Activated T-cell treated with anti-CD3 and anti-CD28 coated beads, Interleukin-2, amount 50 U/mL, for 4 hours (primary cell): ENCODE results near the gene DLGAP1. TPM values are rescaled to one million over a fixed set of nuclear protein-coding genes. Genes with fewer than 3 reads are reported as not detected.
A peak's percentile ranks its signal among the peaks of the same experiment; 100 is the strongest.

Experiments
- ATAC-seq, 2 donors: fragments of 200-7000 bp; cut with Tn5 transposase; one replicate each; pipeline ENCODE4 v1.10.0; 2021
- DNase-seq: peaks from one replicate; pipeline ENCODE4 v3.0.0-alpha.2; 2020
- H3K27me3 Mint-ChIP-seq: one replicate; pipeline ENCODE4 v1.8.0; 2021; ENCODE audit warnings: low read depth, mixed read lengths
- H3K36me3 Mint-ChIP-seq: one replicate; pipeline ENCODE4 v1.8.0; 2022; ENCODE audit warnings: mixed read lengths; ENCODE audit not compliant: insufficient read depth
- H3K4me1 Mint-ChIP-seq: one replicate; pipeline ENCODE4 v1.8.0; 2021; ENCODE audit warnings: low read depth, mixed read lengths
- H3K4me3 Mint-ChIP-seq: one replicate; pipeline ENCODE4 v1.8.0; 2021; ENCODE audit warnings: mild to moderate bottlenecking, moderate library complexity, mixed read lengths
- H3K9me3 Mint-ChIP-seq: one replicate; pipeline ENCODE4 v1.8.0; 2021; ENCODE audit warnings: mixed read lengths
- total RNA-seq, 3 donors: library from RNA; stranded (reverse); gene quantifications; one replicate each; pipeline ENCODE4 v1.2.1, GENCODE V29; 2021

The DLGAP1 gene
- total RNA-seq, 3 donors from 2014 or later: 0.16 TPM; not detected in 2

DNA sequence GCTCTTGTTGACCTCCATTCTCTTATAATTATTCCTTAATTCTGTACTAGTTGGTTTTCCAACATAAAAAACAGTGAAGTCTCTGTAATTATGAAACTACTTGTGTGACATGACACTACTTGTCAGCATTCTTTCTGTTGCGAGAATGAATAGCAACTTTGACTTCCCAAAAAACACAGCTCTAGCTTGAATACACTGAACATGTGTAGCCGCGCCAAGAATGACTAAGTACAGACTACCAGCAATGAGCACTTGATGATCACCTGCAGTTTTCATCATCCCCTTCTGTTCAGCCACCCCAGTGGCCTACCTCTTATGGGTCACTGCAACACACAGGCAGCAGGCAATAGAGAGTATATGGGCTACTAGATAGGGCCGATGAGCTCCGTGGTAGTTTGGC is 775.9 kb downstream of the DLGAP1 start:
- no peaks in the 10 kb centered on the region for H3K36me3 Mint-ChIP-seq
- peaks cover 9% of the 10 kb centered on the region for H3K9me3 Mint-ChIP-seq
- DNase-seq (no peak), ATAC-seq (no peak)
- H3K4me3 Mint-ChIP-seq: no peak overlapping the region
- no peaks in the 10 kb centered on the region for H3K4me1 Mint-ChIP-seq
- peaks cover 13% of the 10 kb centered on the region for H3K27me3 Mint-ChIP-seq

DNA sequence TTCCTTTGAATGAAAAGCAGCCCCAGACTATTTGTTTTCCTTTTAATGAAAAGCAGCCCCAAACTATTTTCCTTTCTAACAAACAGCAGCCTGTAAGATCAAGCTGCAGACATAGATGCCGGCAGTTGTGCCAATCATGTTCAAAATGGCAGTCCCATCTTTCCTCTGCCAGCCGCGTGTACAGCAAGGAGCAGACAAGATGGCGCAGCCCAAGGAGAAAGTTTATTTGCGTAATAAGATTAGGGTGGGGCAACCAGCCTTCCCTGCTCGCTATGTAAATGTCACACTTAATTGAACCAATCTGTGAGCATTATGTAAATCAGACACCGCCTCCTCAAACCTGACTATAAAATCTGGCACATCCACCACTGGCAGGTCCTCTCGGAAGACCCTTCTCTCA is 779.1 kb downstream of the DLGAP1 start:
- no peaks in the 10 kb centered on the region for H3K36me3 Mint-ChIP-seq
- H3K27me3 Mint-ChIP-seq: peaks cover 14% of the 10 kb centered on the region
- DNase-seq: no peak
- no peaks in the 10 kb centered on the region for H3K9me3 Mint-ChIP-seq
- no peak overlapping the region for H3K4me3 Mint-ChIP-seq
- no peak for ATAC-seq
- H3K4me1 Mint-ChIP-seq: no peaks in the 10 kb centered on the region

DNA sequence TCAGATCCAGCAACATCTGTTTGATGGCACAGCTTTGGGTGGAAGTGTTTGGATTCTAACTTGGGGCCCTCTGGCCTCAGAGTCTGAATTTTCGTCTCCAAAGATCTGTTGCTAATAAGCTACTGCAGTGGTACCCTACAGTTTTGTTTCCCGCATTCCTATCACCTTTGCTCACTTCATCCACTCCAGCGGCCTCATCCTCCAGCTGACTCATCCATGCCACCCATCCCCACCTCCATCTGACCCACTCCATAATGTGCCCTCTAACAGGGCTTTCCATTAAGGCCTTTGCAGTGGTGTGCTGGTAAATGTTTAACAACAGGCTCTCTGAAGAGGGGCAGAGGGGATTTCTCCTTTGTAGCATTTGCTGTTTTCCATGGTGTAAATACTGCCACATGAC is 779.7 kb downstream of the DLGAP1 start:
- Mint-ChIP-seq H3K36me3 (no peaks in the 10 kb centered on the region), H3K4me3 (no peak overlapping the region), H3K27me3 (peaks cover 14% of the 10 kb centered on the region), H3K9me3 (no peaks in the 10 kb centered on the region), H3K4me1 (no peaks in the 10 kb centered on the region)
- DNase-seq (no peak), ATAC-seq (no peak)

DNA sequence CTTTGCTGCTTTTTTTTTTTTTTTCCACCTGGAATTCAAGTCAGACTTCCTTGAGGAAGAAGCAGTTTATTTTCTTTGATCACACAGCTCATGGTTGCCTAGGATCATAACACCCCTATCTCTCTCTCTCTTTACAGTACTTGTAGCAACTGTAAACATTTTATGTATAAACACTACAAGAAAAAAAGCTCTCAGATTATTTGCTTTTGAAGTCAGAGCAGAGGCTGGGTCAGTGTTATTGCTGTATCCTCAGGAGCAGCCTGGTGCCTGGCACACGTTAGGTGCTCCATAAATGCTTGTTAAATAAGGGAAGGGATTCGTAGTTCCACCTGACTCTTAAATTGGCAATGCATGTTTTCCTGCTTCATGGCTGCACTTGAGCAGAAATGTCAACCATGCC is 783.9 kb downstream of the DLGAP1 start:
- DNase-seq: no peak
- no peaks in the 10 kb centered on the region for H3K4me1 Mint-ChIP-seq
- no peaks in the 10 kb centered on the region for H3K36me3 Mint-ChIP-seq
- no peak for ATAC-seq
- no peak overlapping the region for H3K4me3 Mint-ChIP-seq
- peaks cover 2% of the 10 kb centered on the region for H3K27me3 Mint-ChIP-seq
- no peaks in the 10 kb centered on the region for H3K9me3 Mint-ChIP-seq

DNA sequence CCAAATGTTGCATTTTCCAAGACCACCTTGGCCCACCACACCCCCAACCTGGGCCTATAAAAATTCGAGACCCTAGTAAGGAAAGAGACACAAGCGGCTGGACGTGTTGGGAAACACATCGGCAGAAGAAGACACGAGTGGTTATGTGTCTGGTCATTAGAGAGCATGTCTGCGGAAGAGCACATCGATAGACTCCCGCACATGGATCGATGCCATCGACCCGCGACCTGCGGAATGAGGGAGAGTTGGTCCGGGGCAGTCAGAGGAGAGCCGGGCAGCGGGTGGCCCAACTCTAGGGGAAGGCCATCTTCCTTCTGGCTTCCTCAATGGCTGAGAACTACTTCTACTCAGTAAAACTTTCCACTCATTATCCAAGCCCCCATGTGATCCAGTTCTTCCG is 785.7 kb downstream of the DLGAP1 start:
- peaks cover 9% of the 10 kb centered on the region for H3K4me1 Mint-ChIP-seq
- DNase-seq: no peak
- peaks cover 1% of the 10 kb centered on the region for H3K27me3 Mint-ChIP-seq
- H3K9me3 Mint-ChIP-seq: no peaks in the 10 kb centered on the region
- no peaks in the 10 kb centered on the region for H3K36me3 Mint-ChIP-seq
- ATAC-seq: no peak
- H3K4me3 Mint-ChIP-seq: no peak overlapping the region

DNA sequence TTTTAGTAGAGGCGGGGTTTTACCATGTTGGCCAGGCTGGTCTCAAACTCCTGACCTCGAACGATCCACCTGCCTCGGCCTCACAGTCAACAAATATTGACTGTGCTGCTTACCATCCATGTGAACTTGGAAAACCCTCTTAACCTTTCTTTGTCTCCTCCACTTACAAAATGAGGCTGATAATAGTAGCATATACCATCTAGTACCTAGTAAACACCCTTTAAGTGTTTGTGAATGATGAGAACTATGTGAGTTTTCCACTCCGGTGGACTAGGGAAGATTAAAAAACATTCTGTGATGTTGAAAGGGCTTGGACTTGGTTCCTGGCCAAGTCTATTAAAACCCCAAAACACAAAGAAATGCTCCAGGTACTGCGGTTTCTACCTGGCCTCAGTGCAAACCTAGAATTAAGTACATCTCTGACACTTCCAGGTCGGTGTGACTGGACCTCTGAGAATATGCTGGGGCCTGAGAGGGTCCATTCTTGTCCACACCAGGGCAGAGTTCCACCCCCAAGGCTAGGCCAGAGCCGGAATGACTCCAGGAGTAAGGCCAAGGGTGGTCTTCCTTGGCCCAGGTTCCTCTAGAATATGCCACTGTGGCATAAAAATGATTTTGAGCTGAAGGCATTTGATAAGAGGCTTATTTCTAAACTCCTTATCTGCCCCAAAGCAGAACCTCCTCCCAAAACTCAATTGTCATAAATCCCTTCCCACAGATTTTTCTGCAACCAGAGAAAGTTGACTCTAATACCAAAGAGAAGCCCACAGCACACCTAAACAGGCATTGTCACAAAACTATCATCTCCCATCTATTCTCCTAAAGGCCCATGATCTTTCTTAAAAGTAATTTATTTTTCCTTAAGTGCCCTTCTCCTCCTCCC is 787.6 kb downstream of the DLGAP1 start:
- Mint-ChIP-seq H3K36me3 (no peaks in the 10 kb centered on the region), H3K27me3 (peaks cover 1% of the 10 kb centered on the region), H3K4me1 (peaks cover 11% of the 10 kb centered on the region), H3K9me3 (no peaks in the 10 kb centered on the region), H3K4me3 (no peak overlapping the region)
- DNase-seq: no peak
- no peak for ATAC-seq

DNA sequence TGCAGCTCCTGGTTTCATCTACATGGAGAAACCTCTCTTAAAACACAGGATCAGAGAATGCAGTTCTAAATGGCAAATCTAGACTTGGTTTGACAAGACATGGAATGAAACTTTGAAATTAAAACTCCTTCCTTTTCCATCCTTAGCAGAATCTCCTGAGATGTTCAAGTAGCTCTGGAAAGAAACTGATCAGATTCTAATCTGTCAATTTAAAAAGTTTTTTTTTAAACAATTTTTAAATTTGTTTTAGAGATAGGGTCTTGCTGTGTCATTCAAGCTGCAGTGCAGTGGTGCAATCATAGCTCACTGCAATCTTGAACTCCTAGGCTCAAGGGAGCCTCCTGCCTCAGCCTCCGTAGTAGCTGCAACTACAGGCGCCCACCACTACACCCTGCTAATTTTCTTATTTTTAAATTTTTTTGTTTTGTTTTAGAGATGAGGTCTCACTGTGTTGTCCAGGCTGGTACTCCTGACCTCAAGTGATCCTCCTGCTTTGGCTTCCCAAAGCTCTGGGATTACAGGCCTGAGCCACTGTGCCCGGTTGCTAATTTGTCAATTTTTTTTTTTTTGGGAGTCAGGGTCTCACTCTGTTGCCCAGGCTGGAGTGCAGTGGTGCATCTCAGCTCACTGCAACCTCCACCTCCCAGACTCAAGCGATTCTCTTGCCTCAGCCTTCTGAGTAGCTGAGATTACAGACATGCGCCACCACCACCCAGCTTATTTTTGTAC is 788.4 kb downstream of the DLGAP1 start:
- Mint-ChIP-seq H3K27me3 (no peaks in the 10 kb centered on the region), H3K4me1 (peaks cover 11% of the 10 kb centered on the region), H3K9me3 (no peaks in the 10 kb centered on the region), H3K4me3 (no peak overlapping the region), H3K36me3 (no peaks in the 10 kb centered on the region)
- no peak for DNase-seq
- ATAC-seq: no peak

DNA sequence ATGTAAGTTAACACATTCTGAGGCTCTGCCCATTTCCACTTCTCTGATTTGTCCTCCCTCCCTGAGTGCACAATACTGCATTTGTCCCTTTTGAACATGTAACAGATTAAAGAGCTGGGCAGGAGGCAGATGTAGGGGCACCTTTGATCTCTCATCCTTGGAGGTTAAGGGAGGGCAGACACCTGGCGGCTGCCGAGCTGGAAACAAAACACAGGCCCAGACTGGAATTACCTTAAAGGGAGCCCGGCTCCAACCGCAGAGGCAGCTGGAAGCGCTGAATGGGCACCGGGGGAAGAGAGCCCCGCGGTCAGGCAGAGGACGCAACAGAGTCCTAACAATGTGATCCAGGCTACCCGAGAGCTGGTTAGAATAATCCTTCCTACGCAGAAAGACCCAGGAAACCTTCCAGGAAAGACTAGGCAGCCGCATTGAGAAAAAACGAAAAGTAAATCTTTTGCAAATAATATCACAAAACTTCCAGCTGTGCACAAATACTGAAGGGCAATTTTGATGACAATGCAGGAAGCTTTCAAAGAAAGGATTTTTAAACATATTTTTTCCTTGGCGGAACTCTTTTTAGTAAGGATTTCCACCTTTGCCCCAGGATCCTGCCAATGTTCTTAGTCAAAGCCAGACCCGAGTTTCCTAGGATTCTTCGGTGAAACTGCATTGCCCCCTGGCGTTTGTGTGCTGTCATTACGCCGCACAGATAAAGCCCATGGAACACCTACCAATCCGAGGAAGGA is 789.2 kb downstream of the DLGAP1 start:
- Mint-ChIP-seq H3K4me3 (peak overlapping the region; percentile 31), H3K27me3 (no peaks in the 10 kb centered on the region), H3K4me1 (peaks cover 13% of the 10 kb centered on the region), H3K36me3 (no peaks in the 10 kb centered on the region), H3K9me3 (no peaks in the 10 kb centered on the region)
- ATAC-seq: peak; percentile 66 to 67
- DNase-seq: peak; percentile 75

DNA sequence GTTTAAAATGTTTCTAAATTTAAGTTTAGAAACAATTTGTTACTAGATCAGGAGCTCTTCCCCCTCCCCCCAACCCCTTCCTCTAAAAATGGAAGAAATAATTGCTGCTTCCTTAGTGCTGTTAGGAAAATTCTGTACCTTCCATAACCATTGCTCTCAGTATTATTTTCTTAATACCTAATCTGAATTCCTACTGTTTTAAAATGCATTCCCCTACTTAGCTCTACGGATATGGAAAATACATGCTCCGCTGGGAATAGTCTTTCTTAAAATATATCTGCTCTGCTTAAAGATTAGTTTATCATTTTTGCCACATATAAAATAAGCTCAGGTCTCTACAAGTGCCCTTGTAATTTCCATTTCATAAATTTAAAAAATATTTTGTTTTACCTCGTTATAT is 789.9 kb downstream of the DLGAP1 start:
- H3K4me1 Mint-ChIP-seq: peaks cover 13% of the 10 kb centered on the region
- ATAC-seq (no peak), DNase-seq (no peak)
- no peaks in the 10 kb centered on the region for H3K27me3 Mint-ChIP-seq
- H3K9me3 Mint-ChIP-seq: no peaks in the 10 kb centered on the region
- no peak overlapping the region for H3K4me3 Mint-ChIP-seq
- no peaks in the 10 kb centered on the region for H3K36me3 Mint-ChIP-seq

DNA sequence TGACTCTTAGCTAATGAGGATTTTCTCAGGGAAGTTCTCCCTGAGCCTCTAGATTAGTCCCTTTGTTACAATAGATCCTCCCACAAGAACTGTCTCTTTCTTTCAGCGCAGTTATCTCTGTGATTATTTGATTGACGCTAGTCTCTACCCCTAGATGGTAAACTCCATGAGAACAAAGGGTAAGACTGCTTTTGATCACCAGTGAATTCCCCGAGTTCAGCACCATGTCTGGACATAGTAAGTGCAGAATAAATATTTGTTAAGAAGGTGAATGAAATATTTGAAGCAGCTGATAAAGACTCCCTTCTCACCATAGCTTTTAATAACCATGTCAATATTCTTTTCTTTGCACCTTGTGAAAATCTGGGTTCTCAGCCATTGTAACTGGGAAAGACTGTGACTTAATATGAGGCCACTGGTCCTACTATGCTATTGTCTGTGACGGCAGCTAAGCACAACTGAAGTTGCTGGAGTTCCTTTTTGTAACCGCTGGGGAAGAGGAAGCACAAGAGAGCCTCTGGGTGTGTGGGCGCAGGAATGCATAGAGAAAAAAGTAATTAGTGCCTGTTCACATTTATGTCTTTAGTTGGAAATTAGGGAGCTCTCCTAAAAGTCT is 790.4 kb downstream of the DLGAP1 start:
- H3K27me3 Mint-ChIP-seq: no peaks in the 10 kb centered on the region
- ATAC-seq: no peak
- H3K4me1 Mint-ChIP-seq: peaks cover 13% of the 10 kb centered on the region
- H3K9me3 Mint-ChIP-seq: no peaks in the 10 kb centered on the region
- no peak for DNase-seq
- no peak overlapping the region for H3K4me3 Mint-ChIP-seq
- no peaks in the 10 kb centered on the region for H3K36me3 Mint-ChIP-seq

DNA sequence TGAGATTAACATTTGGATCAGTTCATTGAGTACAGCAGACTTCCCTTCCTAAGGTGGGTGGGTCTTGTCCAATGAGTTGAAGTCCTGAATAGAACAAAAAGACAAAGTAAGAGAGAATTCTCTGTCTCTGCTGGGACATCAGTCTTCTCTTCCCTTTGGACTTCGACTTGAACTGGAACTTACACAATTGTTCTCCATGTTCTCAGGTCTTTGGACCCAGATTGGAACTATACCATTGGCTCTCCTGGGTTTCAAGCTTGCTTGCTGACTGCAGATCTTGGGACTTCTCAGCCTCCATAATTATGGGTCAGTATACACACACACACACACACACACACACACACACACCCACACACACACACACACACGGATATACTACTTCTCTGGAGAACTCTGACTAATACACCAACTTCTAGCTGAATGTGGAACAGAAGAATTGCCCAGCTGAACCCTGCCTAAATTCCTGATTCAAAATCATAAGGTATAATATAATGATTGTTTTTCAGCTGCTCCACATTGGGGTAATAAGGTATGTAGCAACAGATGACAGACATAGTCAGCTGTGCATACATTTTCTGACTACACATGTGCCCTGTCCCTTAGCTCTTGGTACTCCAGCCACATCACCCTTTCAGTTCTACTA is 791.1 kb downstream of the DLGAP1 start:
- ATAC-seq: no peak
- peaks cover 13% of the 10 kb centered on the region for H3K4me1 Mint-ChIP-seq
- H3K9me3 Mint-ChIP-seq: no peaks in the 10 kb centered on the region
- H3K27me3 Mint-ChIP-seq: no peaks in the 10 kb centered on the region
- H3K4me3 Mint-ChIP-seq: no peak overlapping the region
- H3K36me3 Mint-ChIP-seq: no peaks in the 10 kb centered on the region
- no peak for DNase-seq

DNA sequence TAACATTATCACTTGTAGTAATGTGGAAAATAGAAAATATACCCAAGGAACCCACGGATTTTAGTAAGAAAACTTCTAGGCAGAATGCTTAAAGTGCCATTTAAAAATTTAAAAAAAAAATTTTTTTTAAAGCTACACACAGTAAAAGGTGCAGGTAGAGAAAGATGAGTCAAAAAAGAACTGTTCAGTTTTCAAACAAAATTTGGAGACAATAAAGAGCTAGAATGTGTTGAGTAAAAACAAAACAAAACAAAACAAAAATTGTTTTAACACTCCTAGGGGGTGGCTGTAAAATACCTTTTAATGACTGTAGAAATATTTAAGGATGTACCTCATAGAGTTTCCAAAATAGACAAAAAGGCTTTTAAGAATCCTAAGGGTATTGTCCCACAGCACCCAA is 793.1 kb downstream of the DLGAP1 start:
- Mint-ChIP-seq H3K9me3 (no peaks in the 10 kb centered on the region), H3K36me3 (no peaks in the 10 kb centered on the region), H3K4me3 (no peak overlapping the region), H3K4me1 (peaks cover 13% of the 10 kb centered on the region), H3K27me3 (no peaks in the 10 kb centered on the region)
- ATAC-seq: no peak
- DNase-seq: no peak

DNA sequence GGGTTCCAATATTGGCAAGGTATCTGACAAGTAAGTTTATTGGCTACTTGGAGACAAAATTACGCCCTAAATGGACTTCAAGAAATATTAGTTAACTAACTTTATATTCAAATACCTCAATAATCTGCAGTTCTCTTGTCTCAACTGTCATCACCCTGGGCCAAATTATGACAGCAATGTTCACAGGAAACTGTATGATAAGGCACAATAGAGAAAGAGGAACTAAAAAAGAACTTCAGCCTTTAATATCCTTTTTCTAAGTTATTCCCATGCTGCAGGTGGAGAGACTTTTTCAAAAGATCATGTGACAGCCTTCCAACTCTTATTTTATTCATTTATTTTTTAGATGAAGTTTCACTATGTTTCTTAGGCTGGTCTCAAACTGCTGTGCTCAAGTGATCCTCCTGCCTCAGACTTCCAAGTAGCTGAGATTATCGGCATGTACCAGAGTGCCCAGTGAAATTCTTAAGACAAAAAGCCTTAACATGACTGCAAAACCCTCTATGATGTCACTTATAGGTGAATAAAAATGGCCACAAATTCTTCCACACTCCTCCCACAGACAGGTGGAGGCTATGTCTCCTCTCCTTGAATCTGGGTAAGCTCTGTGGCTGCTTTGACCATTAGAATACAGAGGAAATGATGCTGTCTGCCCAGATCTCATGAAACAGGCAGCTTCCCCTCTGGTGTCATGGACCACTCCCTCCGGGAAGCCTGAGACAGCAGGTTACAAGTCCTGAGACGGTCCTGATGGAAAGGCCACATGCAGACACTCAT is 794.2 kb downstream of the DLGAP1 start:
- no peak for ATAC-seq
- Mint-ChIP-seq H3K4me3 (no peak overlapping the region), H3K4me1 (peaks cover 11% of the 10 kb centered on the region), H3K9me3 (no peaks in the 10 kb centered on the region), H3K27me3 (no peaks in the 10 kb centered on the region), H3K36me3 (no peaks in the 10 kb centered on the region)
- no peak for DNase-seq
